Activated CD4-positive, CD25-positive, alpha-beta regulatory T cell treated with anti-CD3 and anti-CD28 coated beads, Interleukin-2, amount 50 U/mL, for 72 hours (primary cell): ENCODE data around the gene IFT57.
A peak's percentile ranks its signal among the peaks of the same experiment; 100 is the strongest.
"Not testable (repeated sequence)": the region's sequence is repeated elsewhere in the genome, so short reads cannot be mapped to it uniquely, and the experiment has no call there.

ENCODE experiments used
- DNase-seq: peaks from one replicate; pipeline ENCODE4 v3.0.0; 2021

IFT57 gene, protein sequence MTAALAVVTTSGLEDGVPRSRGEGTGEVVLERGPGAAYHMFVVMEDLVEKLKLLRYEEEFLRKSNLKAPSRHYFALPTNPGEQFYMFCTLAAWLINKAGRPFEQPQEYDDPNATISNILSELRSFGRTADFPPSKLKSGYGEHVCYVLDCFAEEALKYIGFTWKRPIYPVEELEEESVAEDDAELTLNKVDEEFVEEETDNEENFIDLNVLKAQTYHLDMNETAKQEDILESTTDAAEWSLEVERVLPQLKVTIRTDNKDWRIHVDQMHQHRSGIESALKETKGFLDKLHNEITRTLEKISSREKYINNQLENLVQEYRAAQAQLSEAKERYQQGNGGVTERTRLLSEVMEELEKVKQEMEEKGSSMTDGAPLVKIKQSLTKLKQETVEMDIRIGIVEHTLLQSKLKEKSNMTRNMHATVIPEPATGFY

DNA sequence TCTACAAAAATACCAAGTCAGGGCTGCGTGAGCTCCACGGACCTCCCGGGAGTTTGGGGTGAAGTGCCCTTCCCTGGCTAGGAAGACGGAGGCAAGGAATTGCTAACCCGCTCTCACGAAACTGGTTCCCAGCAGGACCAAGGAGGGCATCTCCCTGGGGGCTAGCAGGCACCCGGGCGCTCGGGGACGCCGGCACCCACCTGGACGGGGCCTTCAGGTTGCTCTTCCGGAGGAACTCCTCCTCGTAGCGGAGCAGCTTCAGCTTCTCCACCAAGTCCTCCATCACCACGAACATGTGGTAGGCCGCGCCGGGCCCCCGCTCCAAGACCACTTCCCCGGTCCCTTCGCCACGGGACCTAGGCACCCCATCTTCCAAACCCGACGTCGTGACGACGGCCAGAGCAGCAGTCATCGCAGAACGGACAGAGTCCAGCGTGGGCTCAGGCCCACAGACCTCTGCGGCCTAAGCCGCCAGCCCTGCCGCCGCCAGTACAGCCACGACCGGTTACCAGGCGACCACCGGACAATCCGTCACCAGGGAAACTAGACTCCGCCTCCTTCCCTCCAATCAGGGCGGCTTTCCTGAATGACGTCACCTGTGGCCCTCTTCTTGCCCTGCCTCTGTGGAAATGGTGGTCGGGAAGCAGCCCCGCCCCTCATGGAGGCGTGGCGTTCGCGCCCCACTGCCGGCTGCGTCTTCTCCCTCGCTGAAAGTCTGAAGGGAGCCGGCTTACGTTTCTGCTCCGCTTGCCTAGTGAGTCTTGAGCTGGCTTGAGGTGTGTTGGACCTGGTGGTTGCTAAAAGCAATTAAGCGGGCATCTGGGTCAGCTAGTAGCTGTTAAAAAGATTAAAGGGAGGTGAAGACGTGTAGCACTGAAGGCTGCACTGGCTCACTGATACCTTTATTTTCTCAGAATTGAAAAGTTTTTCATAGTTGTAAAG lies at the start of gene IFT57:
Gene IFT57, minus strand, starts transcription at position 514 of the 942 bp plus-strand sequence. Its CDS starts 102 bp downstream, at position 412.
- DNase-seq, result peak; percentile 90

- DNase-seq, result no peak
Observed at GRCh38 chr3:108271626-108272025, 49.4 kb upstream of the IFT57 start.

DNA sequence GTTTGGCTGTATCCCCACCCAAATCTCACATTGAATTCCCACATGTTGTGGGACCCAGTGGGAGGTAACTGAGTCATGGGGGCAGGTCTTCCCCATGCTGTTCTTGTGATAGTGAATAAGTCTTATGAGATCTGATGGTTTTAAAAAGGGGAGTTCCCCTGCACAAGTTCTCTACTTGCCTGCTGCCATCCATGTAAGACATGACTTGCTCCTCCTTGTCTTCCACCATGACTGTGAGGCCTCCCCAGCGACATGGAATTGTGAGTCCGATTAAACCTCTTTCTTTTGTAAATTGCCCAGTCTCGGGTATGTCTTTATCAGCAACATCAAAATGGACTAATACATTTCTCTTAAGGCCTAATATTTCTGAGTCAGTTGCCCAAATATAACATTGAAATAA lies 46.0 kb upstream of the IFT57 start:
- DNase-seq, result not testable (repeated sequence)

DNA sequence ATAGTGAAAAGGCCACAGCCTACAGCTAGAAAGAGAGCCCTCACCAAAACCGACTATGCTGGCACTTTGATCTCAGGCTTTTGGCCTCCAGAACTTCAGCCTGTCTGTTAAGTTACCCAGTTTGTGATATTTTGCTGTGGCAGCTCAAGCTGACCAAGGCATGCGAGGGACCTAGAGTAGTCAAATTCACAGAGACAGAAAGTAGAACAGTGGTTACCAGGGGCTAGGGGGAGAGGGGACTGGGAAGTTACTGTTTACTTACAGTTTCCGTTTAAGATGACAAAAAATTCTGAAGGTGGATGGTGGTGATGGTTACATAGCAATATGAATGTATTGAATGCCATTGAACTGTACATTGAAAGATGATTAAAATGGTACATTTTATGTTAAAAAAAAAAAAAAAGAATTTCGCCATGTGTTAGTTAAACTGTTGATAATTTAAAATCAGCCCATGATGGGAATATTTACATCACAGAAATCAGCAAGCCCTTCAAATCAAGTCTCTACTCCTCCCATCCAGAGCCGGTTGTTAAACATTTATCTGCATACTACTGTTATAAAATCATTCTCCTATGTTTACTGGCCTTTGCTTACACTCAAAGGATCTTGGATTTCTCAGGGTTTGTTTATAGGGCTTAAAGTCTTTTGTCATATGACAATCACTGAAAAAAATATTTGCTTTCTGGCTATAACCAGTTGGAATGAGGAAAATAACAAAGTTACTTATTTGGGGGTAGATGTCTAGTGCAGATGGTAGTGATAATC lies 42.5 kb upstream of the IFT57 start:
- DNase-seq, result not testable (repeated sequence)

GRCh38 chr3:108255131-108255530 lies 32.9 kb upstream of the IFT57 start:
- no peak for DNase-seq

DNA sequence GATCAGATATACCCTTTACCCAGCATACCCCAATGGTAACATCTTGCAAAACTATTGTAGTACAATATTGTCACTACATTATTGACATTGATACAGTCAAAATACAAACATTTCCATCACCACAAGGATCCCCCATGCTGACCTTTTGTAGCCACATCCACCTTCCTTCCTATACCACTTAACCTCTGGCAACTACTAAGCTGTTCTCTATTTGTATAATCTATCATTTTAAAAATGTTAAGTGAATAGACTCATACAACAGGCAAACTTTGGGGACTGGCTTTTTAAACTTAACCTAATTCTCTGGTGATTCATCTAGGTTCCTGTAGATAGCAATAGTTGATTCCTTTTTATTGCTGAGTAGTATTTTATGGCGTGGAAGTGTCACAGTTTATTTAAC lies 29.6 kb upstream of the IFT57 start:
- no peak for DNase-seq

DNA sequence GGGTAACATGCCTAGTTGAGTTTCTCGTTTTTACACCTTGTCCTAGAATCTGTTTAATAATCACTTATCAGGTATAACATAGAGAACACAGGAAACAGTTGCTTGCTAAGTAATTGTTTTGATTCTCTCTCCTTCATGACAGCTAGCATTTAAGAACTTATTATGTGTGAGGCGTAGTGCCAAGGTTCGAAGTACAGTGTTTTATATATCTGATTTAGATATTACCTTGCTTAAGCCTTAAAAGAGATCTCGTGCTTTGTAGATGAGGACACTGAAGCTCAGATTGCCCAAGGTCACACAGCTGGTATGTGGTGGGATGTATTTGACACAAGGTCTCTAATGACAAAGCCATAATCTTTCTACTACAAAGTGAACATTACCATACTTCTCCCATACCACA lies 29.0 kb upstream of the IFT57 start:
- no peak for DNase-seq

DNA sequence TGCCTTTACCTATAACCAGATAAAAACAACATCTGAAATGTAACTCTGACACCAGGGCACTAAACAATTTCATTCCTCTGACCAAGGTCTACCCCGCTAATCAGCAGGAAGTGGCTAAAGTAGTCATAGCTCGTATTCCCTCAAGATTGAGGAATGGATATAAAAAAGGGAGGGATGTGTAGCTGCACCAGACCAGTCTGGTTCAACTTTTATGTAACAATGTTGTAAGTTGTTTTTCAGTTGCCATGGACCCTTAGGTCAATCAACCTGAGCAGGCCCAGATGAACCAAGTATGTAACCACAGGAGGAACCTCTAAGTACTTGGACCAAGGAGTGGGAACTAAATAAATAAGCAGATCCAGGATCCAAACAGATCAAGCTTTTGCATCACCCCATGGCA lies 28.4 kb upstream of the IFT57 start:
- no peak for DNase-seq

GRCh38 chr3:108243243-108243642 lies 21.0 kb upstream of the IFT57 start:
- no peak for DNase-seq

GRCh38 chr3:108242776-108243175 lies 20.6 kb upstream of the IFT57 start:
- no peak for DNase-seq

- no peak for DNase-seq
Observed at GRCh38 chr3:108241721-108242120, 19.5 kb upstream of the IFT57 start.

DNA sequence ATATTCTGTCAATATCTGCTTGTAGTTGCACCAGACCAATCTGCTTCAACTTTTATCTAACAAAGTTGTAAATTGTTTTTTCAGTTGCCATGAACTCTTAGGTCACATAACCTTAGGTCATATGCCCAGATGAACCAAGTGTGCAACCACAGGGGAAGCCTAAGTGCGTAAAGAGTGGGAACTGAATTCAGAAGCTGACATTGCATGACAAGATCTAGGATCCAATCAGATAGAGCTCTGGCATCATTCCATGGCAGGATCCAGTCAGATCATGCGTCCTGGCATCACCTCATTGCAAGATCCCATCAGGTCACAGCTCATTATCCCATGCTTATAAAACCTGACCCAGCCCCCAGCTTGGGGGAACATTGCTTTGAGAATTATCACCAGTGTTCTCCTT lies 18.9 kb upstream of the IFT57 start:
- no peak for DNase-seq

DNA sequence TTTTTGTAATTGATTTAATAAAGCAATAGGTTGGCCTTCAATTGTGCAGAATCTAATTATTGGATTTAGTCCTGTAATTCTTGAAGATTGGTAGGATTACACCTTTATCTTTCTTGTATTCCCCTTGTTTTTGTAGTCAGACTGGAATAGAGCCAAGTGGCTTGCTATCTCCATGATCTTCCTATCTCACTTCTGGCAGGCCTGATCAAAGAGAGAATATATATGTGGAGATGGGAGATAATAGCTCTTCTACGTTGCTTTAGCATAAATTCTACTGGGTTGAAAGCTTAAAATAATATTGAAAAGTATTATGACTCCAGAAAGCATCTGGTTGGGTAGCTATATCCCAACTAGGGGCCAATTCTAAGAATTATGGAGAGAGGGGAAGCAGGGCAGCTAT lies 16.9 kb upstream of the IFT57 start:
- DNase-seq, result no peak

DNA sequence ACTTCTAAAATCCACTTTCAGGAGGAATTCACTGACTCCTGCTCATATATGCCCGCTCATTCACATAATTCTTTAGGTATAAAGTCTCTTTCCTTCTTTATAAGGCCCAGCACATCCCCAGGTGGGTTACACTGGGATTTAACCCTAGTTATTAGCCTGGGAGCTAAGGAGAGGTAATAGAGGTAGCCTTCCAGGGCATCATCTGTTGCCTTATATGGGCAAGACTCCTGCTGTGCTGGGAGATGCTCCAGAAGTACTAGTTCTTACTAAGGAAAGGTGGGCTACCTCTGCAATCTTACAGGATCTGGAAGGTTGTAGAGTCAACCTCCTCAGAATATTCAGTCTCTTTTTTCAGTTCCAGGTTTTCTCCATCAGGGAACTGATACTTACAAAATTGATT lies 13.1 kb upstream of the IFT57 start:
- DNase-seq, result no peak

GRCh38 chr3:108234387-108234957 lies 12.2 kb upstream of the IFT57 start:
- DNase-seq, result no peak

DNA sequence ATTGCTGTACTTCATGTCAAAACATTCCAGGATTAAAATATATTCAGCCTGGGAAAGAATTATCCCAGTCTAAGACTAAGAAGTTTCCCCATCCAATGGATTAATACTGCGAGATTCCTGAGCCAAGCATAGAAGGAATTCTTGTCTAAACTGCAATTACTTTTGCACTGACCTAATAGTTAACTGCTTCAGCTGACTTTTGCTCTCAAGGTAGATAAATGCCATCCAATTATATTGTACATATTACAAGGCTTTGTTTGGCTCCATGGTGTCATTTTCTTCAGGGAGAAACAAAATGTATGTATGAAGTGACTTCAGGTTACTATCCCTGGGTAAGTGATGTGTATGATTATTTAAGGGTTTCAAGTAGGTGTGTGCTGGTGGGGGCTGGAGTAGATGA lies 6.1 kb upstream of the IFT57 start:
- no peak for DNase-seq

DNA sequence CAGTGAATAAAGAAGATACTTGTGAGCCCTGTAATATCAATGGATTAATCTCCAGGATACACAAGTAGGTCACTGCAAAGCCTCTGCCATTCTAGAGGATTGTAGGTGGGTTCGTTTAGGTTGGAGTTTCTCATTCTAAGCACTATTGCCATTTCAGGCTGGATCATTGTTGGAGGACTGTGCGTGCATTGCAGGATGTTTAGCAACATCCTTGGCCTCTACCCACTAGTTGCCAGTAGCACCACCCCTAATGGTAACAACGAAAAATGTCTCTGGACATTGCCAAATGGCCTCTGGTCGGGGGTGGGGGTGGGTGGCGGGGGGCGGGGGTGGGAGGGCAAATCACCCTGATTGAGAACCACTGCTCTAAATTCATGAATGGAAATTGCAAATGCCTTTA lies 4.9 kb upstream of the IFT57 start:
- no peak for DNase-seq

DNA sequence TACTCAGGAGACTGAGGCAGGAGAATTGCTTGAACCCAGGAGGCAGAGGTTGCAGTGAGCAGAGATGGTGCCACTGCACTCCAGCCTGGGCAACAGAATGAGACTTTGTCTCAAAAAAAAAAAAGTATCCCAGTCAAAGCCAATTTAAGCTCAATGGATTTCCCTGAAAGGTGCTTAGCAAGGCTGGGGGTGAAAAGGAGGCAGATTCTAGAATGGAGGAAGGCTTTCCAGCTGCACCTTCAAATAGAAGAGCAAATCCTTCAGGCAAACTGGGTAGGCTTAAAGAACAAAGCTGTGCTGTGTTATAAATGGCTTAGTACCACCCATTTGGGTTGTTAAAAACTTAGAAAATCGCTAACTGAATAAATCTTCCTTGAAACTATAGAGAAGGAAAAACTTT lies 3.0 kb upstream of the IFT57 start:
- no peak for DNase-seq

DNA sequence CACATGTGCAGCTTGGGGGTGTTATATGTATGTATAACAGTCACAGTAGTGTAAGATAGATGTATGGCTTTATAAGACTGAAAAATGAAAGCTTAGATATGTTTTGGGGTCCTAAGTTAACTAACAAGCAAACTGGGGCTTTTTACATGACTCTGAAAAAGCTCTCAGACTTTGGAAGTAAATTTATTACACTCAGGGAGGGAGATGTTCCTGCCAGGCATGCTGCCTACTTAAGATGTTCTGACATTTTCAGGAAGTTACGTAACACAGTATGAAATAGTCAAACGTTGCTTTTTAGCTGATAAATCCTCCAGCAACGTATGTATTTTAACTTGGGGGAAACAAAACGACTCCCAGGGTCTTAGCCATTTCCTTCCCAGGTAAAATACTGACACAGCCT lies 1.7 kb upstream of the IFT57 start:
- DNase-seq, result no peak

DNA sequence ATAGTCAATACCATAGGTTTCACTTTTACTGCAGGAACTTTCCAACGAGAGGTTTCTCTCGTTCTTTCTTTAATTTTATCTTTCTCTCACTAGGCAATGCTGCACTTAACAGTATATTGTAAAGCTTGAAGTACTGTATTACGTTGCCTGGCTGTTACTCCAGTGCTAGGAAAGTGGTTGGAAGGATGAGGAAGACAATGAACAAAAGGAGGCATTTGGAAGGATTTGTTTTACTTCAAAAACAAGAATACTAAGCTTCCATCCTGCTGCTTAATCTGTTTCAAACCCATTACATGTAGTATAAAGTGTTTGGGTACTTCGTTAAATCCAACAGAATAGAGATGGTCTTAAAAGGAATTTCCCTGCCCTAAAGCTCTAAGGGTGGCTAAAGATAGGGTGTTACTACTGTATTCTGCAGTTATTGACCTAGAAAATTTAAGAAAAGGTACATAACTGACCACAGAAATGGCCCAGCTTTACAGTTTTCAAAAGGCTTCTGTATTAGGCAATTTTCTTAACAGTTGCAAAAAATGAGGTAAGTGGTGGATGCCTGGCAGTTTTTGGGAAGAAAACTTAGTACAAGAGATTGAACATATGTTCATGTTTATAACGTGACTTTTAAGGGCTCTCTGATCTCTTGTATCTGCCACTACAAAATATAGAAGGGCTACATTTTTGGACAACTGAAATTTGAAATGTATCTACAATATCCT lies 785 bp upstream of the IFT57 start:
- no peak for DNase-seq

DNA sequence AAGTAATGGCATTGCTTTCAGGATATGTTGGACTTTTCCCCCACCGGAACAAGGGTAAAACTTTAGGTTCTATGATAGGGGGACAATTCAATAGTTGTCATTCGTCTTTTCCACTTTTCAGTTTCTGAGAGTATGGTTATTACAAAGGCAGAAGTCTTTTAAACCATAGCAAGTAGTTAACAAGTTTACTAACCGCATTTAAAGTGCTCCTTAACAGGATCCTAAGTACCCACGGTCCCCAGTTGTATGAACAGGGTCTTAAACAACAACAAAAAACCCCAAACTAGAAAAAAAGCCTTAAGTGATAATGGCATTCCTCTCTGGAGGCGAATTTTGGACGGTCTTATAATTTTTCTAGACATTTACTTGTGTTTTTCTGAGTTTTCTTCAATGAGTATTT lies 831 bp downstream of the IFT57 start:
- DNase-seq, result no peak

DNA sequence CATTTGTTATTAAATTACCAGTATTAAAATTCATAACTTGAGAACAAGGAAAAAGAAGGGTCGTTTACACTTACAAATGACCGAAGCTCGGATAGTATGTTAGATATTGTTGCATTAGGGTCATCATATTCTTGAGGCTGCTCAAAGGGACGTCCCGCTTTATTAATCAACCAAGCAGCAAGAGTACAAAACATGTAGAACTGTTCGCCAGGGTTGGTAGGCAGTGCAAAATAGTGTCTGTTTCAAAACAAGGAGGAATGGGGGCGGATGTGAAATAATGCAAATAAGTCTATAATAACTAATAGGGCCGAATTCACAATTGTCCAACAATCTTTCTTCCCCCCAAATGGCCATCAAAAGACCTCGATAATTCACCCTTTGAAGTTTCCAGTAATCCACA lies 2.9 kb downstream of the IFT57 start:
- no peak for DNase-seq
